Activated T-cell treated with anti-CD3 and anti-CD28 coated beads, Interleukin-2, amount 50 U/mL, for 1 hour (primary cell): ENCODE data around the gene SPON2.

ENCODE experiments used
- DNase-seq: peaks from one replicate; pipeline ENCODE4 v3.0.0-alpha.2; 2020

The SPON2 gene

GRCh38 chr4:1171311-1172227 is 814 bp downstream of the SPON2 start:
- DNase-seq, result peak; percentile 70

- DNase-seq, result no peak
Measured at GRCh38 chr4:1170976-1171310, 1.4 kb downstream of the SPON2 start.

- no peak for DNase-seq
Measured at GRCh38 chr4:1170156-1170975, 2.0 kb downstream of the SPON2 start.

- DNase-seq, result no peak
Measured at GRCh38 chr4:1169691-1170096, 2.7 kb downstream of the SPON2 start.

- DNase-seq, result no peak
Measured at GRCh38 chr4:1169171-1169671, 3.2 kb downstream of the SPON2 start.

- no peak for DNase-seq
Measured at GRCh38 chr4:1168191-1169101, 3.9 kb downstream of the SPON2 start.

- DNase-seq, result peak; percentile 84
Measured at GRCh38 chr4:1167244-1167949, 5.0 kb downstream of the SPON2 start.

- DNase-seq, result no peak
Measured at GRCh38 chr4:1166509-1167243, 5.7 kb downstream of the SPON2 start.

- no peak for DNase-seq
Measured at GRCh38 chr4:1164956-1165545, 7.3 kb downstream of the SPON2 start.

GRCh38 chr4:1164444-1164843 is 7.9 kb downstream of the SPON2 start:
- DNase-seq, result no peak

GRCh38 chr4:1164040-1164439 is 8.3 kb downstream of the SPON2 start:
- no peak for DNase-seq

GRCh38 chr4:1160351-1160750 is 12.0 kb downstream of the SPON2 start:
- no peak for DNase-seq

- no peak for DNase-seq
Measured at GRCh38 chr4:1156069-1156468, 16.3 kb downstream of the SPON2 start.

GRCh38 chr4:1155314-1155713 is 17.1 kb downstream of the SPON2 start:
- DNase-seq, result no peak

- DNase-seq, result no peak
Measured at GRCh38 chr4:1154523-1155182, 17.7 kb downstream of the SPON2 start.

GRCh38 chr4:1154126-1154522 is 18.3 kb downstream of the SPON2 start:
- DNase-seq, result no peak

- DNase-seq, result no peak
Measured at GRCh38 chr4:1153567-1154090, 18.8 kb downstream of the SPON2 start.

- DNase-seq, result no peak
Measured at GRCh38 chr4:1152290-1152689, 20.1 kb downstream of the SPON2 start.

- DNase-seq, result no peak
Measured at GRCh38 chr4:1151541-1151940, 20.8 kb downstream of the SPON2 start.

- DNase-seq, result no peak
Measured at GRCh38 chr4:1150875-1151274, 21.5 kb downstream of the SPON2 start.
